Keratinocyte (primary cell): ENCODE results near the gene RHOF. TPM values are rescaled to one million over a fixed set of nuclear protein-coding genes. Genes with fewer than 3 reads are reported as not detected.

Experiments used
- DNase-seq: peaks from one replicate; pipeline ENCODE4 v3.0.0-alpha.2; 2011; ENCODE audit warnings: low read depth, missing footprints, low spot score
- FAIRE-seq: peaks from 2 replicates; lab custom pipeline; 2011; peaks lifted over from hg19 to GRCh38; lab: Jason Lieb, UNC
- H2AFZ ChIP-seq: 2 replicates; pipeline ENCODE4 v1.6.0; 2012; ENCODE audit warnings: low read length, control low read depth, inconsistent platforms; ENCODE audit not compliant: control insufficient read depth
- H3K27ac ChIP-seq: 2 replicates; pipeline ENCODE4 v1.5.1; 2011; ENCODE audit warnings: low read length; ENCODE audit not compliant: control insufficient read depth, insufficient read depth
- H3K27me3 ChIP-seq: 3 replicates; pipeline ENCODE4 v1.6.0; 2011; ENCODE audit warnings: low read length; ENCODE audit not compliant: control insufficient read depth, insufficient read depth; ENCODE audit errors: extremely low read depth
- H3K36me3 ChIP-seq, 2 experiments: 2 replicates in 1 of 2; 3 replicates in 1 of 2; pipeline ENCODE4 v1.5.1; 2011; ENCODE audit warnings: low read length in 2 of 2, mild to moderate bottlenecking in 1 of 2; ENCODE audit not compliant: control insufficient read depth in 2 of 2, insufficient read depth in 2 of 2; ENCODE audit errors: extremely low read depth in 1 of 2
- H3K4me1 ChIP-seq: 3 replicates; pipeline ENCODE4 v1.5.1; 2011; ENCODE audit warnings: low read length; ENCODE audit not compliant: control insufficient read depth, insufficient read depth; ENCODE audit errors: extremely low read depth
- H3K4me2 ChIP-seq: 3 replicates; pipeline ENCODE4 v1.6.0; 2011; ENCODE audit warnings: low read depth, low read length; ENCODE audit not compliant: control insufficient read depth, insufficient read depth; ENCODE audit errors: extremely low read depth
- H3K4me3 ChIP-seq, 3 experiments: fragments of 200-600 bp in 1 of 3; sonication (generic) in 1 of 3; 2 replicates in 2 of 3; 3 replicates in 1 of 3; pipeline ENCODE4 v1.5.1; 2011 to 2016; ENCODE audit warnings: low read length in 3 of 3, mild to moderate bottlenecking in 3 of 3, control low read depth in 2 of 3, inconsistent platforms in 1 of 3, low read depth in 1 of 3, mixed read lengths in 1 of 3, mixed run types in 1 of 3, moderate library complexity in 1 of 3; ENCODE audit not compliant: control insufficient read depth in 2 of 3, insufficient read depth in 2 of 3; ENCODE audit errors: extremely low read depth in 1 of 3
- H3K79me2 ChIP-seq: 2 replicates; pipeline ENCODE4 v1.6.0; 2012; ENCODE audit warnings: low read length; ENCODE audit not compliant: control insufficient read depth, insufficient read depth
- H3K9ac ChIP-seq: 3 replicates; pipeline ENCODE4 v1.6.0; 2011; ENCODE audit warnings: low read length; ENCODE audit not compliant: control insufficient read depth, insufficient read depth; ENCODE audit errors: extremely low read depth
- H3K9me1 ChIP-seq: 3 replicates; pipeline ENCODE4 v1.6.0; 2011; ENCODE audit warnings: low read length; ENCODE audit not compliant: control insufficient read depth, insufficient read depth; ENCODE audit errors: extremely low read depth
- H3K9me3 ChIP-seq: 2 replicates; pipeline ENCODE4 v1.5.1; 2012; ENCODE audit warnings: low read depth, low read length; ENCODE audit not compliant: control insufficient read depth
- H4K20me1 ChIP-seq: 3 replicates; pipeline ENCODE4 v1.6.0; 2011; ENCODE audit warnings: low read length; ENCODE audit not compliant: control insufficient read depth, insufficient read depth; ENCODE audit errors: extremely low read depth
- CTCF ChIP-seq, 3 experiments: IDR thresholded peaks in 1 of 3; conservative IDR thresholded peaks in 1 of 3; optimal IDR thresholded peaks in 1 of 3; 2 replicates in 2 of 3; 3 replicates in 1 of 3; pipeline versions ENCODE3 to v1.5.1; 2011; ENCODE audit warnings: low read length in 3 of 3, mild to moderate bottlenecking in 3 of 3, moderate library complexity in 2 of 3, control low read depth in 1 of 3, inconsistent platforms in 1 of 3; ENCODE audit not compliant: insufficient read depth in 2 of 3; ENCODE audit errors: extremely low read depth in 1 of 3
- EZH2 ChIP-seq: IDR thresholded peaks from one replicate; pipeline ENCODE4 v1.6.1; 2012; ENCODE audit warnings: inconsistent platforms, mild to moderate bottlenecking, low read length, moderate library complexity
- dilution Hi-C: fragments of 300-500 bp; cut with MboI; formaldehyde crosslinking; loops from one replicate; pipeline ENCODE4 v1.7.0; 2020; ENCODE audit warnings: low sequenced_read_pairs; ENCODE audit not compliant: extremely low pct_ligation_motif_present
- polyA plus RNA-seq, 5 experiments: library from polyadenylated mRNA; depleted of rRNA in 3 of 5; stranded (reverse) in 3 of 5; stranded (forward) in 1 of 5; unstranded in 1 of 5; fragments of >200 nt; gene quantifications; 1 replicate in 1 of 5; 2 replicates in 3 of 5; 3 replicates in 1 of 5; pipeline versions ENCODE4 v1.2.1 to v1.2.3, GENCODE V29; 2011 to 2012; ENCODE audit warnings: missing spikeins in 2 of 5, low read depth in 1 of 5, low replicate concordance in 1 of 5

Gene RHOF
- polyA plus RNA-seq, 1 donor (not counting 4 experiments of a cell fraction or from before 2014, with no cell fraction given), result 2.8 TPM

DNA sequence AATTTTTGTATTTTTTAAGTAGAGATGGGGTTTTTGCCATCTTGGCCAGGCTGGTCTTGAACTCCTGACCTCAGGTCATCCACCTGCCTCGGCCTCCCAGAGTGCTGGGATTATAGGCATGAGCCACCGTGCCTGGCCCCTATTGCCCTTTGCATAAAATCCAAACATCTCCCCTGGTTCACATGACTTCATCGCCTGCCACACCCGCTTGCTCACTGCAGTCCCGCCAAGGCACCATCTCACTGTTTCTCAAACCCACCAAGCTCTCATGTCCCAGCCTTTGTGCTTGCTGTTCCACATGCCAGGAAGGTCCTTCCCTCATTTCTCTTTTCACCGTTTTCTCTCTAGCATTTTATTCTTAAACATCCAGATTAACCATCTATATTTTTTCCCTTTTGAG is 9.7 kb downstream of the RHOF start:
- Histone ChIP-seq H3K4me1 (peaks cover 33% of the 10 kb centered on the region), H2AFZ (no peak overlapping the region), H3K27me3 (no peaks in the 10 kb centered on the region), H3K4me3 (no peak overlapping the region), H3K9me1 (peaks cover 3% of the 10 kb centered on the region), H3K4me2 (peak overlapping the region; percentile 37), H3K36me3 (peaks cover 0 to 5% of the 10 kb centered on the region in 2 experiments), H4K20me1 (no peaks in the 10 kb centered on the region), H3K9ac (no peak overlapping the region), H3K9me3 (no peaks in the 10 kb centered on the region), H3K79me2 (no peaks in the 10 kb centered on the region), H3K27ac (peak overlapping the region; percentile 47)
- TF ChIP-seq EZH2 (no peak), CTCF (optimal IDR thresholded peaks at IDR 0.05 in 1 of 3, IDR thresholded peaks at IDR 0.05 in 1 of 3, conservative IDR thresholded peaks at IDR 0.05 in 1 of 3; ENCODE audit: extremely low read depth in 1 of 3, insufficient read depth in 2 of 3, low read length in 3 of 3) (no peak)
- dilution Hi-C loops, result no loop called here
- DNase-seq (no peak), FAIRE-seq (no peak)

DNA sequence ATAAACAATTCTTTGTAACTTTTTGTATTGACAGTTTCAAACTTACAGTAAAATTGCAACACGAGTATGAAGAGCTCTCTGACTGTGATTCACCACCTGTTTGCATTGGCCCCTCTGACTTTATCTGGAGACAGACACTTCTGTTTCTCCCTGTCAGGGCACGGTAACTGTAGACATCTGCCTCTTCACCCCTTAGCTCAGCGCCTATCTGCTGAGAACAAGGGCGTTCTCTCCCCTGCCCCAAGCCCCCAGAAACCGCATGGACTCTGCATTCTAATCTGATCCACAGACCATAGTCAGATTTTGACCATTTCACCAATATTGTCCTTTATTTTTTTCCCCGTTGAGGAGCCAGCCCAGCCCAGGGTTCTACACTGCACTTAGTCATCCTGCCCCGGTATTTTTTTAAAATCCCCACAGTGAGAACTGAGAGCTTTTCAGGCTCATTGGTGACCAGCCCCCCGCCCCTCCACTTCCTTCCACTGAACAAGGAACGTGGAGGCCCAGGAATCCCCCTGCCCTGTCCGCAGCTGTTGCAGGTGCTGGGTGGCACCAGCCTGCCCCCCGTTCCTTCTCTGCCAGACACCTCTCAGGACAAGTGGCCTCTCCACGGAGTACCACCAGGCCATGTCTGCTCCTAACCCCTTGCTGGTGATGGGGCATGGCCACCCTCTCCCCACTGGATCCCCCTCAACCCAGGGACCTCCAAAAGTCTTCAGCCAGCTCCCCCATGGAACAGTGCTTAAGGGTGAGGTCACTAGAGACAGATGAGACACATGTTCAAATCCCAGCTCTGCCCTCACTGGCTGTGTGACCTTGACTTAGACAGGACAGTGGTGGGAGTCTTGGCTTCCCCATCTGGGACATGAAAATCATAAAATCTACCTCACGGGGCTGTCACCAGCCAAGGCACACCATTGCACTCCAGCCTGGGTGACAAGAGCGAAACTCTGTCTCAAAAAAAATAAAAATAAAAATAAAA is 11.2 kb downstream of the RHOF start:
- Histone ChIP-seq H3K36me3 (peaks cover 0 to 6% of the 10 kb centered on the region in 2 experiments), H3K4me3 (no peak overlapping the region), H3K4me1 (peaks cover 33% of the 10 kb centered on the region), H2AFZ (no peak overlapping the region), H3K9me3 (no peaks in the 10 kb centered on the region), H3K9ac (peak overlapping the region; percentile 24), H3K27me3 (no peaks in the 10 kb centered on the region), H3K9me1 (peaks cover 2% of the 10 kb centered on the region), H3K27ac (peak overlapping the region; percentile 42), H3K4me2 (peak overlapping the region; percentile 53), H4K20me1 (no peaks in the 10 kb centered on the region), H3K79me2 (no peaks in the 10 kb centered on the region)
- FAIRE-seq (peak; percentile 5), DNase-seq (no peak)
- dilution Hi-C loops, result no loop called here
- TF ChIP-seq EZH2, result no peak
- TF ChIP-seq CTCF (optimal IDR thresholded peaks at IDR 0.05 in 1 of 3, IDR thresholded peaks at IDR 0.05 in 1 of 3, conservative IDR thresholded peaks at IDR 0.05 in 1 of 3; ENCODE audit: extremely low read depth in 1 of 3, insufficient read depth in 2 of 3, low read length in 3 of 3), result no peak
